IMR-90 (cell line): ENCODE measurements around the gene PTPN7. TPM values are rescaled to one million over a fixed set of nuclear protein-coding genes. Genes with fewer than 3 reads are reported as not detected.

Experiments used
- ATAC-seq: fragments of 200-7000 bp; cut with Tn5 transposase; 2 replicates; pipeline ENCODE4 v1.9.1; 2020; ENCODE audit warnings: low read depth, mild to moderate bottlenecking, moderate library complexity
- BruUV-seq: library from RNA; stranded (reverse); fragments of 400-500 nt; replicated peaks from 2 replicates; lab custom pipeline; 2021; lab: Mats Ljungman, UMichigan
- CTCF ChIA-PET: fragments of 300-600 bp; formaldehyde crosslinking; extraction: SDS; loops from one replicate; lab custom pipeline; 2021; ENCODE audit warnings: antibody characterized with exemption; lab: Yijun Ruan, JAX
- POLR2A ChIA-PET: fragments of 300-600 bp; sonication (Branson Sonifier 250); formaldehyde crosslinking; loops from one replicate; lab custom pipeline; 2022; ENCODE audit warnings: antibody characterized with exemption; ENCODE audit not compliant: unreplicated experiment; lab: Charles Lee
- DNase-seq: peaks from one replicate; pipeline ENCODE4 v3.0.0; 2013
- H2AFZ ChIP-seq: replicated peaks from 2 replicates; pipeline ENCODE3; 2013; ENCODE audit warnings: low read length, mild to moderate bottlenecking; ENCODE audit not compliant: poor library complexity
- H2AK5ac ChIP-seq: 2 replicates; pipeline ENCODE4 v1.6.1; 2013; ENCODE audit warnings: low read depth, low read length, inconsistent platforms
- H2AK9ac ChIP-seq: replicated peaks from 2 replicates; pipeline ENCODE3; 2013; ENCODE audit warnings: mild to moderate bottlenecking, low read depth, low read length, moderate library complexity; ENCODE audit not compliant: poor library complexity
- H2BK120ac ChIP-seq: 2 replicates; pipeline ENCODE4 v1.6.1; 2013; ENCODE audit warnings: low read depth, low read length, inconsistent platforms
- H2BK15ac ChIP-seq: 3 replicates; pipeline ENCODE4 v1.6.1; 2013; ENCODE audit warnings: low read depth, low read length, inconsistent platforms
- H2BK20ac ChIP-seq: 2 replicates; pipeline ENCODE4 v1.6.1; 2013; ENCODE audit warnings: low read depth, mild to moderate bottlenecking, inconsistent platforms, low read length, moderate library complexity
- H2BK5ac ChIP-seq: 2 replicates; pipeline ENCODE4 v1.6.1; 2013; ENCODE audit warnings: mild to moderate bottlenecking, low read depth, low read length, inconsistent platforms; ENCODE audit not compliant: poor library complexity, severe bottlenecking
- H3K14ac ChIP-seq: replicated peaks from 2 replicates; pipeline ENCODE4 v1.6.1; 2013; ENCODE audit warnings: low read depth, low read length, inconsistent platforms
- H3K18ac ChIP-seq: 2 replicates; pipeline ENCODE4 v1.6.1; 2013; ENCODE audit warnings: low read depth, low read length, control low read depth
- H3K23ac ChIP-seq: 2 replicates; pipeline ENCODE4 v1.6.1; 2013; ENCODE audit warnings: low read depth, low read length, inconsistent platforms
- H3K27ac ChIP-seq: 2 replicates; pipeline ENCODE4 v1.5.1; 2013; ENCODE audit warnings: mild to moderate bottlenecking, control low read depth, low read length; ENCODE audit not compliant: insufficient read depth
- H3K27me3 ChIP-seq: 2 replicates; pipeline ENCODE4 v1.6.1; 2013; ENCODE audit warnings: low read length; ENCODE audit not compliant: control insufficient read depth, insufficient read depth
- H3K36me3 ChIP-seq: 2 replicates; pipeline ENCODE4 v1.6.1; 2013; ENCODE audit warnings: low read length, mixed read lengths; ENCODE audit not compliant: control insufficient read depth, insufficient read depth
- H3K4ac ChIP-seq: 2 replicates; pipeline ENCODE4 v1.6.1; 2013; ENCODE audit warnings: low read depth, low read length, inconsistent platforms
- H3K4me1 ChIP-seq: 2 replicates; pipeline ENCODE4 v1.6.1; 2013; ENCODE audit warnings: low read length, mixed read lengths; ENCODE audit not compliant: control insufficient read depth, insufficient read depth
- H3K4me2 ChIP-seq: 2 replicates; pipeline ENCODE4 v1.6.1; 2013; ENCODE audit warnings: low read depth, mild to moderate bottlenecking, control low read depth, low read length, moderate library complexity
- H3K4me3 ChIP-seq: 2 replicates; pipeline ENCODE4 v1.5.1; 2013; ENCODE audit warnings: low read depth, mild to moderate bottlenecking, control low read depth, low read length, moderate library complexity; ENCODE audit not compliant: insufficient read depth
- H3K56ac ChIP-seq: 2 replicates; pipeline ENCODE4 v1.6.1; 2013; ENCODE audit warnings: low read length, inconsistent platforms; ENCODE audit not compliant: insufficient read depth; ENCODE audit errors: extremely low read depth
- H3K79me1 ChIP-seq, 2 experiments: 2 replicates each; pipeline ENCODE4 v1.6.1; 2013; ENCODE audit warnings: low read length in 2 of 2, inconsistent platforms in 1 of 2, low read depth in 1 of 2
- H3K9ac ChIP-seq: 2 replicates; pipeline ENCODE4 v1.6.1; 2013; ENCODE audit warnings: low read depth, low read length, control low read depth
- H3K9me1 ChIP-seq: 2 replicates; pipeline ENCODE4 v1.6.1; 2013; ENCODE audit warnings: low read length, inconsistent platforms; ENCODE audit not compliant: insufficient read depth
- H3K9me3 ChIP-seq: 2 replicates; pipeline ENCODE4 v1.6.1; 2013; ENCODE audit warnings: low read length; ENCODE audit not compliant: control insufficient read depth, insufficient read depth
- H4K20me1 ChIP-seq: 2 replicates; pipeline ENCODE4 v1.6.1; 2013; ENCODE audit warnings: low read length, inconsistent platforms; ENCODE audit not compliant: insufficient read depth
- H4K5ac ChIP-seq: 2 replicates; pipeline ENCODE4 v1.6.1; 2013; ENCODE audit warnings: mild to moderate bottlenecking, low read depth, low read length, control low read depth
- H4K8ac ChIP-seq, 2 experiments: 2 replicates each; pipeline ENCODE4 v1.6.1; 2013; ENCODE audit warnings: low read depth in 2 of 2, low read length in 2 of 2, control low read depth in 1 of 2, inconsistent platforms in 1 of 2
- H4K91ac ChIP-seq: 2 replicates; pipeline ENCODE4 v1.6.1; 2013; ENCODE audit warnings: low read depth, low read length, inconsistent platforms; ENCODE audit not compliant: insufficient read depth
- BHLHE40 ChIP-seq: fragments of 150-350 bp; IDR thresholded peaks from 2 replicates; pipeline ENCODE4 v1.6.1; 2016; ENCODE audit warnings: mild to moderate bottlenecking, low read depth, low read length
- CEBPB ChIP-seq: IDR thresholded peaks from 2 replicates; pipeline ENCODE4 v1.6.1; 2012; ENCODE audit warnings: low read depth, low read length, improper control_type of control experiment
- CHD1 ChIP-seq: IDR thresholded peaks from 2 replicates; pipeline ENCODE4 v1.6.1; 2012; ENCODE audit warnings: low read depth, low read length, improper control_type of control experiment
- FOS ChIP-seq: fragments of 150-350 bp; IDR thresholded peaks from 2 replicates; pipeline ENCODE4 v1.6.1; 2016; ENCODE audit warnings: low read depth, low read length
- MAFK ChIP-seq: IDR thresholded peaks from 2 replicates; pipeline ENCODE4 v1.6.1; 2012; ENCODE audit warnings: low read depth, low read length, improper control_type of control experiment
- MXI1 ChIP-seq: IDR thresholded peaks from 2 replicates; pipeline ENCODE4 v1.6.1; 2012; ENCODE audit warnings: low read depth, mild to moderate bottlenecking, low read length, moderate library complexity, borderline replicate concordance
- NFE2L2 ChIP-seq: fragments of 150-350 bp; IDR thresholded peaks from 2 replicates; pipeline ENCODE4 v1.6.1; 2016; ENCODE audit warnings: low read depth, mild to moderate bottlenecking, low read length
- POLR2A ChIP-seq: IDR thresholded peaks from 2 replicates; pipeline ENCODE4 v1.6.1; 2012; ENCODE audit warnings: mild to moderate bottlenecking, low read depth, low read length
- RAD21 ChIP-seq: IDR thresholded peaks from 2 replicates; pipeline ENCODE4 v1.6.1; 2012; ENCODE audit warnings: low read length, improper control_type of control experiment
- RCOR1 ChIP-seq: IDR thresholded peaks from 2 replicates; pipeline ENCODE4 v1.6.1; 2012; ENCODE audit warnings: mild to moderate bottlenecking, low read length, improper control_type of control experiment; ENCODE audit not compliant: insufficient replicate concordance
- RFX5 ChIP-seq: IDR thresholded peaks from 2 replicates; pipeline ENCODE4 v1.8.0; 2012; ENCODE audit warnings: low read depth, mild to moderate bottlenecking, low read length, moderate library complexity
- SMC3 ChIP-seq: fragments of 150-350 bp; IDR thresholded peaks from 2 replicates; pipeline ENCODE4 v1.6.1; 2016; ENCODE audit warnings: low read depth, mild to moderate bottlenecking, antibody characterized with exemption, low read length, moderate library complexity
- WGBS, 2 experiments: methylation state at CpG; one replicate each; pipeline versions ENCODE4 v1.1.5 to v1.1.7; 2013; ENCODE audit warnings: missing lambda C conversion rate in 2 of 2; ENCODE audit not compliant: insufficient read length in 1 of 2; ENCODE audit errors: extremely low coverage in 2 of 2; 5-methylcytosine and 5-hydroxymethylcytosine counted together
- dilution Hi-C: fragments of 300-500 bp; cut with HindIII; formaldehyde crosslinking; loops from one replicate; pipeline ENCODE4 v1.14.3; 2018; ENCODE audit warnings: low sequenced_read_pairs; ENCODE audit not compliant: unreplicated experiment
- in situ Hi-C: fragments of 300-500 bp; cut with MboI; formaldehyde crosslinking; loops from 3 replicates; pipeline ENCODE4 v1.14.3; 2019; ENCODE audit warnings: low sequenced_read_pairs, inconsistent platforms, mixed read lengths
- intact Hi-C: fragments of 100-400 bp; cut with micrococcal nuclease; formaldehyde crosslinking; loops from 2 replicates; pipeline ENCODE4 v1.10.0; 2022
- polyA plus RNA-seq, 3 experiments: library from polyadenylated mRNA; depleted of rRNA; stranded (reverse); fragments of >200 nt; gene quantifications; 2 replicates each; pipeline ENCODE4 v1.2.3, GENCODE V29; 2012; ENCODE audit warnings: low replicate concordance in 1 of 3
- total RNA-seq: library from RNA; depleted of rRNA; stranded (reverse); fragments of >200 nt; gene quantifications from 2 replicates; pipeline ENCODE4 v1.2.3, GENCODE V29; 2012
- TF ChIP-seq, protein P1 (sequence below): conservative IDR thresholded peaks from 2 replicates; pipeline ENCODE4 v1.5.1; 2012; ENCODE audit warnings: mild to moderate bottlenecking, low read depth, low read length, improper control_type of control experiment

PTPN7 gene
- total and polyA plus RNA-seq, 2 of the 4 experiments (the other 2 are of a cell fraction), result 0.05 TPM; not detected in 1

DNA sequence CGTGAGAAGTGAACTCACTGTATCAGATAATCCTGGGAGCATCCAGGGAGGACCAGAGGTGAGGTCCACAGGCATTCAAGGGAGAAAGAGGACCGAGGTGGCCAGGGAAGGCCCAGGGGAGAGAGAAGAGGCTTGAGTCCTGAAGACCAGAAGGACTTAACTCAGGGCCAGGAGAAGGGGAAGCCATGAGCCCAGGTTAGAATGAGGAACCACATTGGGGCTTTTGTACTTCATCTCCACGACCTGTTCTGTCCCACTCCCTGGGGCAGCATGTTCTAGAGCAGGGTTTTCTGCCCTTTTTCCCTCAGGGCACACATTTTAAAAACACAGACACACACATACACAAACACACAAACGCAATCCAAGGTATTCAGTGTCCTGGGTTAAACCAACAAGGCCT, 41.6 kb upstream of the PTPN7 start:
- H2BK5ac ChIP-seq, result no peak overlapping the region
- no peak overlapping the region for H2BK120ac ChIP-seq
- WGBS, 2 experiments, result 70% methylated on average over 2 of the region's 4 CpGs; no CpG with 5 or more reads in 1 of the 2 experiments
- H3K9me3 ChIP-seq, result no peaks in the 10 kb centered on the region; the same call in 1 of the 2 replicates
- ATAC-seq, result no peak
- no peaks in the 10 kb centered on the region for H3K36me3 ChIP-seq
- H3K4me3 ChIP-seq, result no peak overlapping the region
- H3K56ac ChIP-seq, result no peak overlapping the region
- in situ Hi-C loops (loop anchor here (5.0 kb wide), 1 partner anchor 110 kb away; no protein-coding TSS in a partner anchor), dilution Hi-C loops (no loop called here), intact Hi-C loops (no loop called here)
- peaks cover 55% of the 10 kb centered on the region for H3K27me3 ChIP-seq
- H2AK5ac ChIP-seq, result no peak overlapping the region
- H4K91ac ChIP-seq, result no peak overlapping the region
- no peak for DNase-seq
- H3K14ac ChIP-seq, result no peak overlapping the region
- H3K4ac ChIP-seq, result no peak overlapping the region
- no peak overlapping the region for H3K27ac ChIP-seq
- CTCF ChIA-PET, result no interaction called here
- no peak overlapping the region for H4K8ac ChIP-seq
- TF ChIP-seq RCOR1, result no peak
- TF ChIP-seq CHD1, result no peak
- no peak for TF ChIP-seq CEBPB
- no peak for TF ChIP-seq FOS
- TF ChIP-seq RFX5, result no peak
- no peak for TF ChIP-seq MAFK
- no peak for TF ChIP-seq POLR2A
- no peak for TF ChIP-seq MXI1
- no peak for TF ChIP-seq SMC3
- no peak for TF ChIP-seq RAD21
- TF ChIP-seq BHLHE40, result no peak
- TF ChIP-seq NFE2L2, result no peak
- TF ChIP-seq, protein P1, sequence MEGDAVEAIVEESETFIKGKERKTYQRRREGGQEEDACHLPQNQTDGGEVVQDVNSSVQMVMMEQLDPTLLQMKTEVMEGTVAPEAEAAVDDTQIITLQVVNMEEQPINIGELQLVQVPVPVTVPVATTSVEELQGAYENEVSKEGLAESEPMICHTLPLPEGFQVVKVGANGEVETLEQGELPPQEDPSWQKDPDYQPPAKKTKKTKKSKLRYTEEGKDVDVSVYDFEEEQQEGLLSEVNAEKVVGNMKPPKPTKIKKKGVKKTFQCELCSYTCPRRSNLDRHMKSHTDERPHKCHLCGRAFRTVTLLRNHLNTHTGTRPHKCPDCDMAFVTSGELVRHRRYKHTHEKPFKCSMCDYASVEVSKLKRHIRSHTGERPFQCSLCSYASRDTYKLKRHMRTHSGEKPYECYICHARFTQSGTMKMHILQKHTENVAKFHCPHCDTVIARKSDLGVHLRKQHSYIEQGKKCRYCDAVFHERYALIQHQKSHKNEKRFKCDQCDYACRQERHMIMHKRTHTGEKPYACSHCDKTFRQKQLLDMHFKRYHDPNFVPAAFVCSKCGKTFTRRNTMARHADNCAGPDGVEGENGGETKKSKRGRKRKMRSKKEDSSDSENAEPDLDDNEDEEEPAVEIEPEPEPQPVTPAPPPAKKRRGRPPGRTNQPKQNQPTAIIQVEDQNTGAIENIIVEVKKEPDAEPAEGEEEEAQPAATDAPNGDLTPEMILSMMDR, result no peak
- no peaks in the 10 kb centered on the region for H3K4me1 ChIP-seq
- no peak overlapping the region for H3K18ac ChIP-seq
- no peak overlapping the region for H2BK15ac ChIP-seq
- H3K79me1 ChIP-seq, result no peaks in the 10 kb centered on the region
- H3K23ac ChIP-seq, result no peak overlapping the region
- BruUV-seq, result no TSS peak
- H2AFZ ChIP-seq, result no peak overlapping the region
- H3K9me1 ChIP-seq, result no peaks in the 10 kb centered on the region
- H3K9ac ChIP-seq, result no peak overlapping the region
- no peaks in the 10 kb centered on the region for H4K20me1 ChIP-seq
- POLR2A ChIA-PET, result no interaction called here
- H3K4me2 ChIP-seq, result no peak overlapping the region
- no peak overlapping the region for H2BK20ac ChIP-seq
- no peak overlapping the region for H4K5ac ChIP-seq
- H2AK9ac ChIP-seq, result no peak overlapping the region
